GM19240 (cell line): ENCODE measurements around the gene CIITA.
A peak's percentile ranks its signal among the peaks of the same experiment; 100 is the strongest.
"Not testable (repeated sequence)": the region's sequence is repeated elsewhere in the genome, so short reads cannot be mapped to it uniquely, and the experiment has no call there.

Experiments
- DNase-seq: peaks from one replicate; pipeline ENCODE4 v3.0.0; 2011; ENCODE audit warnings: low spot score; ENCODE audit not compliant: insufficient read length

The CIITA gene

GRCh38 chr16:10918294-10919002 lies 41.4 kb downstream of the CIITA start:
- DNase-seq = peak; percentile 84

GRCh38 chr16:10919003-10919351 lies 42.0 kb downstream of the CIITA start:
- DNase-seq = no peak

DNA sequence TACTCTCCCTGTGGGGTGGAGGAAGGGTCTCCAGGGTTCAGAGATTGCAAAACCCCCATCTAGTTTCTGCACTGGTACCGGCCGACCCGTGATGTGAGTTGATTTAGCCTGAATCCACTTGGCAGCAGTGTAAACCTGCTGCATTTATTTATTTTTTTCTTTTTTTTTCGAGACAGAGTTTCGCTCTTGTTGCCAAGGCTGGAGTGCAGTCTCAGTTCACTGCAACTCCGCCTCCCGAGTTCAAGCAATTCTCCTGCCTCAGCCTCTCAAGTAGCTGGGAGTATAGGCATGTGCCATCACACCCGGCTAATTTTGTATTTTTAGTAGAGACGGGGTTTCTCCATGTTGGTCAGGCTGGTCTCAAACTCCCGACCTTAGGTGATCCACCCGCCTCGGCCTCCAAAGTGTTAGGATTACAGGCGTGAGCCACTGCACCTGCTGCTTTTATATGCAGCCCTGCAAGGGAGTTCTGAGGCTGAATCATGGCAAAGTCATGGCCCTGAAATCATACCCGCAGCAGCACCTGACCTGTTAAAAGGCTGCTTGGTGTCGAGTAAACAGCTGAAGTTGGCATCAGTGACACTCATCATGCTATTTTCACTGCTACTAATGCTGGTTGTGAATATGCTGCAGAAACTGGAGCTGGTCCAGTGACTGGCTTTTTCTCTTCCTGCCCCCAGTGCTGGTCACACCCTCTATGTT lies 43.9 kb downstream of the CIITA start:
- DNase-seq = no peak

- DNase-seq = no peak
Measured at GRCh38 chr16:10921536-10922327, 44.7 kb downstream of the CIITA start.

GRCh38 chr16:10922328-10923145 lies 45.5 kb downstream of the CIITA start:
- no peak for DNase-seq

- DNase-seq = no peak
Measured at GRCh38 chr16:10923146-10923649, 46.2 kb downstream of the CIITA start.

GRCh38 chr16:10923650-10924214 lies 46.7 kb downstream of the CIITA start:
- DNase-seq = no peak

DNA sequence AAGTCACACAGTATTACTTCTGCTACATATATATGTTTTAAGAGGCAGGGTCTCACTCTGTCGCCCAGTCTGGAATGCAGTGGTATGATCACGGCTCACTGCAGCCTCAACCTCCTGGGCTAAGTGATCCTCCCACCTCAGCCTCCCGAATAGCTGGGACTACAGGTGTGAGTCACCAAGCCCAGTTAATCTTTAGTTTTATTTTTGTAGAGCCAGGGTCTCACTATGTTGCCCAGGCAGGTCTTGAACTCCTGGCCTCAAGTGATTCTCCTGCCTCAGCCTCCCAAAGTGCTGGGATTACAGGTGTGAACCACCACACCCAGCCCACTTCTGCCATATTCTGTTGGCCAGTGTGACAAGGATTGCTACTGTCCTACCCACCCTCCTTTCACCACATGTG lies 48.3 kb downstream of the CIITA start:
- DNase-seq = not testable (repeated sequence)

DNA sequence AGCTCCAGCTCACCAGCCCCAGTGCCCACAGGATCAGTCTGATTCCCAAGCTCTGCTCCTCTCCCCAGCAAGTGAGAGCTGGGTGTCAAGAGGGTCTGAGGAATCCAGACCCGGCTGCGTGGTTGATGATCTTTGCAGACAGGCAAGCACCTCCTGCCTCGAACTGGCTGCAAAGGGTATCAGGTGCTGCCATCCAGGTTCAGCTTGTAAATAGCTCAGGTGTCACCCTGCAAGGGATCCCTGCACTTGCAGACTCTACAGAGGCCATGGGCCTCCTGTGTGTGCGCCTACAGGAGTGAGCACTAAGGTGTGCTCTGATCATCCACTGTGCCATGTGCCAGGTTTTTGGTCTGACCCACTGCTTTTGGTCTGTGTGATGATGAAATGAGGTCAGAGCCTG lies 49.1 kb downstream of the CIITA start:
- DNase-seq = no peak

DNA sequence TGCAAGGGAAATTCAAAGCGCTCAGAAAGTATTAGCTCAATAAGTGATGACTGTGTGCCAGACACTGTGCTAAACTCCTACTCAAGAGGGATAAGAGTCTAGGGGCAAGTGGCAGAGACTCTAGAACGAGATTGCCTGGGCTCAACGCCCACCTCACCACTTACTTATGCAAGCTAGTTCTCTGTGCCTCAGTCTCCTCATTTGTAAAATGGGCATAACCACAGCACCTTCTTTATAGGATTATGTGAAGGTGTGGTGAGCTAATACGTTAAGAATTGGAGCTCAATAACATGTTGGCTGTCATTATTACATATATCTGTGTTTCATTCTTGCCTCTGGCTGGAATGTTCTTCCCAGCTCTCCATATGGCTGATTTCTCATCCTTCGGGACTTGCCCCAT lies 49.9 kb downstream of the CIITA start:
- DNase-seq = no peak

- no peak for DNase-seq
Measured at GRCh38 chr16:10927497-10928112, 50.6 kb downstream of the CIITA start.

GRCh38 chr16:10929097-10929496 lies 52.1 kb downstream of the CIITA start:
- not testable (repeated sequence) for DNase-seq

GRCh38 chr16:10929853-10930754 lies 53.1 kb downstream of the CIITA start:
- DNase-seq = no peak

DNA sequence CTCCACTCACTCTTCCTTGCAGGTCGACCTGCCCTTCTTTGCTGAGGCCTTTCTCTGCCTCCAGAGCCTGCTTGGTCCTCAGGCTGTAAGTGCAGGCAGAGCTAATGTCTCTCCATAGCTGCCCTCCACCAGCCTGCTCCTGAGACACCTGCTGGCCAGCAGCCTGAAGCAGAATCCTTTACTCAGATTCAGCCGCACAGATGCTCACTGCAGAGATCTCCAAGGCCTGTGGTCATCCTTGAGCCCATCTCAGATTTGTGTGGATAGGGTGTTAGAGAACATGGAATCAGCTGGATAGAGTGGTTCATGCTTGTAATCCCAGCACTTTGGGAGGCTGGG lies 53.7 kb downstream of the CIITA start:
- no peak for DNase-seq

DNA sequence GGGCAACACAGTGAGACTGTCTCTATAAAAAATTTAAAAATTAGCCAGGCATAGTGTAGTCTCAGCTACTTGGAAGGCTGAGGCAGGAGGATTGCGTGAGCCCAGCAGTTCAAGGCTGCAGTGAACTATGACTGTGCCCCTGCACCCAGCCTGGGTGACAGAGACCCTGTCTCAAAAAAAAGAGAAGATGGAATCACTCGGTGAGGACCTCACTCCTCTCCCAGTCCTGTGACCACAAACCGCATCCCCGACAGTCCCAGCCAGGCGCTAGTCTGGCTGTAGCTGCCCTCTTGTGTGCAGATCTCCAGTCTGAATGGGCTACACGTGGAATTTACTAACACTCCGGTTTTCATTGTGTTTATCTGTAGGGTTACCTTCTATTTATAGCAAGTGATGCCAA lies 54.1 kb downstream of the CIITA start:
- no peak for DNase-seq

GRCh38 chr16:10931977-10932632 lies 55.1 kb downstream of the CIITA start:
- DNase-seq = no peak

GRCh38 chr16:10932959-10933710 lies 56.1 kb downstream of the CIITA start:
- no peak for DNase-seq

- DNase-seq = no peak
Measured at GRCh38 chr16:10933865-10934264, 56.9 kb downstream of the CIITA start.
